Activated T-cell treated with anti-CD3 and anti-CD28 coated beads for 1 hour (primary cell): Measurements from ENCODE around the gene CNST.
"Not testable (repeated sequence)": the region's sequence is repeated elsewhere in the genome, so short reads cannot be mapped to it uniquely, and the experiment has no call there.

Source experiments
- DNase-seq: peaks from one replicate; pipeline ENCODE4 v3.0.0-alpha.2; 2020; ENCODE audit warnings: low read depth

The CNST gene

GRCh38 chr1:246679794-246680177 is 113.5 kb downstream of the CNST start:
- no peak for DNase-seq

GRCh38 chr1:246680190-246680589 is 113.9 kb downstream of the CNST start:
- no peak for DNase-seq

- no peak for DNase-seq
Measured at GRCh38 chr1:246680696-246681130, 114.5 kb downstream of the CNST start.

- DNase-seq: no peak
Measured at GRCh38 chr1:246681900-246682895, 115.9 kb downstream of the CNST start.

- DNase-seq: no peak
Measured at GRCh38 chr1:246683521-246683920, 117.3 kb downstream of the CNST start.

- DNase-seq: no peak
Measured at GRCh38 chr1:246687002-246687401, 120.7 kb downstream of the CNST start.

- DNase-seq: peak; percentile 12
Measured at GRCh38 chr1:246689409-246690008, 123.3 kb downstream of the CNST start.

GRCh38 chr1:246690100-246690499 is 123.8 kb downstream of the CNST start:
- DNase-seq: no peak

GRCh38 chr1:246691622-246692495 is 125.6 kb downstream of the CNST start:
- DNase-seq: no peak

GRCh38 chr1:246694213-246694895 is 128.1 kb downstream of the CNST start:
- not testable (repeated sequence) for DNase-seq

GRCh38 chr1:246695136-246695535 is 128.9 kb downstream of the CNST start:
- no peak for DNase-seq

- DNase-seq: no peak
Measured at GRCh38 chr1:246695666-246696065, 129.4 kb downstream of the CNST start.

GRCh38 chr1:246698466-246699094 is 132.3 kb downstream of the CNST start:
- DNase-seq: no peak

GRCh38 chr1:246699095-246699735 is 133.0 kb downstream of the CNST start:
- peak; percentile 67 for DNase-seq

GRCh38 chr1:246703581-246703980 is 137.3 kb downstream of the CNST start:
- no peak for DNase-seq

- no peak for DNase-seq
Measured at GRCh38 chr1:246705368-246705767, 139.1 kb downstream of the CNST start.

GRCh38 chr1:246708166-246708565 is 141.9 kb downstream of the CNST start:
- no peak for DNase-seq

- no peak for DNase-seq
Measured at GRCh38 chr1:246709196-246709595, 142.9 kb downstream of the CNST start.

GRCh38 chr1:246709835-246710234 is 143.6 kb downstream of the CNST start:
- no peak for DNase-seq

GRCh38 chr1:246711548-246712003 is 145.3 kb downstream of the CNST start:
- DNase-seq: no peak

- DNase-seq: not testable (repeated sequence)
Measured at GRCh38 chr1:246712428-246712827, 146.2 kb downstream of the CNST start.
